Progenitor cell of endocrine pancreas (in vitro differentiated cells): Measurements from ENCODE around the gene PCTP. TPM values are rescaled to one million over a fixed set of nuclear protein-coding genes. Genes with fewer than 3 reads are reported as not detected.

Experiments
- DNase-seq: peaks from one replicate; pipeline ENCODE4 v3.0.0; 2021; ENCODE audit warnings: low spot score; ENCODE audit not compliant: unreplicated experiment
- H3K27ac Mint-ChIP-seq: 2 replicates; pipeline ENCODE4 v1.8.0; 2021; ENCODE audit warnings: mild to moderate bottlenecking, moderate library complexity, mixed read lengths
- H3K27me3 Mint-ChIP-seq: 2 replicates; pipeline ENCODE4 v1.8.0; 2021; ENCODE audit warnings: mixed read lengths
- H3K36me3 Mint-ChIP-seq: 2 replicates; pipeline ENCODE4 v1.8.0; 2022; ENCODE audit warnings: mixed read lengths; ENCODE audit not compliant: insufficient read depth
- H3K4me1 Mint-ChIP-seq: 2 replicates; pipeline ENCODE4 v1.8.0; 2021; ENCODE audit warnings: low read depth, mixed read lengths
- H3K4me3 Mint-ChIP-seq: 2 replicates; pipeline ENCODE4 v1.8.0; 2021; ENCODE audit warnings: low read depth, mild to moderate bottlenecking, moderate library complexity, mixed read lengths
- H3K9me3 Mint-ChIP-seq: 2 replicates; pipeline ENCODE4 v1.8.0; 2021; ENCODE audit warnings: low read depth, mixed read lengths
- total RNA-seq: library from RNA; stranded (reverse); gene quantifications from 2 replicates; pipeline ENCODE4 v1.2.1, GENCODE V29; 2021
- TF ChIP-seq, protein P1 (sequence below): fragments of 200-600 bp; sonication (generic); IDR thresholded peaks from one replicate; pipeline ENCODE4 v1.5.0; 2021; ENCODE audit warnings: antibody characterized with exemption, mild to moderate bottlenecking; ENCODE audit not compliant: unreplicated experiment

Gene PCTP
- total RNA-seq, 1 donor from 2014 or later = 25.4 TPM

DNA sequence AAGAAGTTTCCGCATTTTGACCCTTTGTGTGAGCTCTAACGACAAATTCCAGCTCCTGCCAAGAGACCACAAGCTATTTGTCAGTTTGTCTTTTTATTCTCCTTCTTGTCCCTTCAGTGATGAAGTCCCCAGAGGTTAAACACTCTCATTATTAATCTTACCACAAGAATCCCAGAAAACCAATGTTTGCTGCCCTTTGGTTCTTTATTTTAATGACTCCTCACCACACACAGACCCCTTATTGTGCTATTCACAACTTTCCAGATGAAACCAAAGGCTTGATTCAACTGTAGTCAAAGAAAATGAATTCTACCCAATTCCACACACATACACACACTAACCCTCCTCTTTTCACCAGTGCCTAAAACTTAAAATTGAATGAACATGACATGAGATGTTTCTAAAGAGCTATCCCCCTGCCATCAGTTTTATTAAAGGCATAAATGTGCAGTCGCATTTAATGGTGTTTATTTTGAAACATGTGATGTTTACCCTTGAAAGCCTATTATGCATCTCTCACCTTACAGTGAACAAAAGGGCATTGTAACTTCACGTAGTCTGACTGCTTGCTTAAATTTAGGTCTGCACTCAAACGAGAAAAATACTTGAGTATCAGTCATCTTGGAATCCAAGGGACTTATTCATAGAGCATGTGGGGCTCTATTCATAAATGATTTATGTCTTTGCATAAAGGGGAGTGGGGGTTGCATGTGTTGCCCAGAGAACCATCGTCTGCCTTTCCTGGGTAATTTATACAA is 44.1 kb downstream of the PCTP start:
- Mint-ChIP-seq H3K27me3 (no peaks in the 10 kb centered on the region), H3K36me3 (peaks cover 3% of the 10 kb centered on the region), H3K27ac (no peak overlapping the region), H3K9me3 (peaks cover 13% of the 10 kb centered on the region), H3K4me1 (peaks cover 6% of the 10 kb centered on the region), H3K4me3 (no peak overlapping the region)
- TF ChIP-seq, protein P1, sequence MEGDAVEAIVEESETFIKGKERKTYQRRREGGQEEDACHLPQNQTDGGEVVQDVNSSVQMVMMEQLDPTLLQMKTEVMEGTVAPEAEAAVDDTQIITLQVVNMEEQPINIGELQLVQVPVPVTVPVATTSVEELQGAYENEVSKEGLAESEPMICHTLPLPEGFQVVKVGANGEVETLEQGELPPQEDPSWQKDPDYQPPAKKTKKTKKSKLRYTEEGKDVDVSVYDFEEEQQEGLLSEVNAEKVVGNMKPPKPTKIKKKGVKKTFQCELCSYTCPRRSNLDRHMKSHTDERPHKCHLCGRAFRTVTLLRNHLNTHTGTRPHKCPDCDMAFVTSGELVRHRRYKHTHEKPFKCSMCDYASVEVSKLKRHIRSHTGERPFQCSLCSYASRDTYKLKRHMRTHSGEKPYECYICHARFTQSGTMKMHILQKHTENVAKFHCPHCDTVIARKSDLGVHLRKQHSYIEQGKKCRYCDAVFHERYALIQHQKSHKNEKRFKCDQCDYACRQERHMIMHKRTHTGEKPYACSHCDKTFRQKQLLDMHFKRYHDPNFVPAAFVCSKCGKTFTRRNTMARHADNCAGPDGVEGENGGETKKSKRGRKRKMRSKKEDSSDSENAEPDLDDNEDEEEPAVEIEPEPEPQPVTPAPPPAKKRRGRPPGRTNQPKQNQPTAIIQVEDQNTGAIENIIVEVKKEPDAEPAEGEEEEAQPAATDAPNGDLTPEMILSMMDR = no peak
- DNase-seq = no peak

DNA sequence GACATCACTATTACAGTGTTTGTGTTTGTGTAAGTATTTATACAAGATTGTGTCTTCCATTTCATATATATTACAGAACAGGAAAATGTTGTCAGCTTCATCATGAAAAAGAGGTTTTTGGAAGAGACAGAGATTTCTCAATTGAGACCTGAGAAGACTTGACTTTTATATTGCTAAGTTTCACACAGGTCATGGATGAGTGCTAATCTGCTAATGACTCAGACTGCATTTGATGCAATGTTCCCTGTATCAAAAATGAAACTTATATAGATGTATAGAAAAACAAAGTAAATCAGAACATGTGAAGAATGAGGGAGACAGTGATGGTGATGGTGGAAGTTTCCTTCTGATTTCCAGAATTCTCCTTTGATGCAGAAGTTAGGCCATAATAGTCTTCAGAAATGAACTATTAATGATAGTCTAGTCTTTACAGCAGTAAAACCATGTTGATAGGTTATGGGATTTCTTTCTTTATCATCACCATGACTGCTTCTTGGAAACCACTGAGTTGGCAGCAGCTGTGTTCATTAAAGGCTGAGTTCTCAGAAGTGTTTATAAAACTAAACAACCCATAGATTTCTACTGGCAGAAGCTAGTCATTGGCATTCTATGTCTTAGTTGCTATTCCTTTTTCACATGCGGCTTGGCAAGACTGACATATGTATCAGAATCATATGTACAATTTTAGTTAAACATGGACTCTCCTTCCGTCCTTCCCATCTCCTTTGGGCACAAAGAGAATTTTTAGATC is 56.1 kb downstream of the PCTP start:
- TF ChIP-seq, protein P1 = no peak
- H3K27me3 Mint-ChIP-seq = no peaks in the 10 kb centered on the region
- H3K9me3 Mint-ChIP-seq = peaks cover 21% of the 10 kb centered on the region
- no peaks in the 10 kb centered on the region for H3K4me1 Mint-ChIP-seq
- H3K36me3 Mint-ChIP-seq = peaks cover 5% of the 10 kb centered on the region
- H3K4me3 Mint-ChIP-seq = no peak overlapping the region
- H3K27ac Mint-ChIP-seq = no peak overlapping the region
- DNase-seq = no peak

DNA sequence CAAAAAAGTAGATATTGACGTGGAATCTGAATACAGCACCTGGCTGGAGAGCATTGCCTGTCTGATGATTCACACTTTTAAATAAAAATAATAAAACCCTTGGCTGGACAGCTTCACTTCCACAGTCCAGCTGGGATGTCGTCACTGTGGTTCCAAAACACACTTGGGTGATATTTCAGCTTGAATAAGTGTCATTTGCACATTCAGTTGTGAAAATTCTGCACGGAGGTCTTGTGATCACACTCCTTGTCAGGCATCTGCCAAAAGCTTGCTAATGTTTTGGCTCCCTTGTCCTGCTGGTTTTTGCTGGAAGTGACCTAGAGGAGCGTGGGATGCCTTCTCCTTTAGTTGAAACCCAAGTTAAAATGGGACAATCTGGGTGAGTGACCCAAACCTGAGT is 60.7 kb downstream of the PCTP start:
- Mint-ChIP-seq H3K4me1 (peaks cover 10% of the 10 kb centered on the region), H3K9me3 (no peaks in the 10 kb centered on the region), H3K4me3 (no peak overlapping the region), H3K27me3 (no peaks in the 10 kb centered on the region), H3K36me3 (no peaks in the 10 kb centered on the region), H3K27ac (no peak overlapping the region)
- TF ChIP-seq, protein P1 = no peak
- no peak for DNase-seq

DNA sequence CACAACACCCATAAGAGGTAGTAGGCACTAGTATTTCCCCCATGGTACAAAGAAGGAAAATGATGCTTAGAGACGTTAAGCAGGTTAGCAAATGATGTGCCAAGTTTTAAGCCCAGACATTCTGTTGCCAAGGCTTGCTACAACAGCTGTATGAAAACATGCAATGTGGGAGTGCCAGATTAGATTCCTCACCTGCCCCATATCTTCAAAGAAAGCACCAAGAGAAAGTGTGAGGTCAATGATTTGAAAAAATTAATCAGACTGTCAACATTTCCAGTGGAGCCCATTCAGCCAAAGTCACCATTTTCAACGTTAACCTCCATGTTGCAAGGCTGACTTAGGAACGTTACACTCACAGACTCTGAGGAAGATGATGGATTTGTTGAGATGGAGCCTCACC is 61.5 kb downstream of the PCTP start:
- Mint-ChIP-seq H3K4me1 (peaks cover 10% of the 10 kb centered on the region), H3K9me3 (no peaks in the 10 kb centered on the region), H3K4me3 (no peak overlapping the region), H3K27ac (no peak overlapping the region), H3K36me3 (no peaks in the 10 kb centered on the region), H3K27me3 (no peaks in the 10 kb centered on the region)
- no peak for DNase-seq
- TF ChIP-seq, protein P1 = no peak

DNA sequence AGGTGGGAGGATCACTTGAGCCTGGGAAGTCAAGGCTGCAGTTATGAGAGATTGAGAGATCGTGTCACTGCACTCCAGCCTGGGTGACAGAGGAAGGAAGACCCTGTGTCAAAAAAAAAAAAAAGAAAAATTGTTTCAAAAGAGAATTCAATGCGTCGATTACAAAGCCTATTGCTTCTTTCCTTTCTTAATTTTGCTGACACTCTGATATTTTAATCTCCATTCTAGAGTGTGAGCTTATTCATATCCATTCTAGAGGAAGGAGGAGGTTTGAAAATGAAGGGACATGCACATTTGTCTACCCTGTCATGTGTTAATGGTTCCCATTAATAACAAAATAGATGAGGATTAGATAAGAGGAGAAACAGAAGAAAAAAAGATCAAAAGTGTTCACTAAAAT is 63.1 kb downstream of the PCTP start:
- no peak overlapping the region for H3K4me3 Mint-ChIP-seq
- TF ChIP-seq, protein P1 = no peak
- H3K27me3 Mint-ChIP-seq = no peaks in the 10 kb centered on the region
- H3K27ac Mint-ChIP-seq = no peak overlapping the region
- no peak for DNase-seq
- H3K36me3 Mint-ChIP-seq = peaks cover 2% of the 10 kb centered on the region
- no peaks in the 10 kb centered on the region for H3K9me3 Mint-ChIP-seq
- peaks cover 10% of the 10 kb centered on the region for H3K4me1 Mint-ChIP-seq
